Vagina (tissue), 2 donors: ENCODE data around the gene TMOD2. TPM values are rescaled to one million over a fixed set of nuclear protein-coding genes. Genes with fewer than 3 reads are reported as not detected.
A peak's percentile ranks its signal among the peaks of the same experiment; 100 is the strongest.

Experiments
- DNase-seq, 2 donors: peaks; one replicate each; pipeline ENCODE4 v3.0.0-alpha.2; 2017; ENCODE audit errors: extremely low spot score in 2 of 2
- H3K27ac ChIP-seq: fragments of 200-600 bp; sonication (generic); one replicate; pipeline ENCODE4 v1.5.1; 2019
- H3K27me3 ChIP-seq: fragments of 200-600 bp; sonication (generic); one replicate; pipeline ENCODE4 v1.5.1; 2019
- H3K36me3 ChIP-seq, 2 donors: fragments of 200-600 bp; sonication (generic); one replicate each; pipeline ENCODE4 v1.5.1; 2017 to 2019
- H3K4me1 ChIP-seq: fragments of 200-600 bp; sonication (generic); one replicate; pipeline ENCODE4 v1.5.1; 2019
- H3K4me3 ChIP-seq, 2 donors: fragments of 200-600 bp; sonication (generic); 1 replicate in 1 of 2; 2 replicates in 1 of 2; pipeline ENCODE4 v1.5.1; 2016 to 2019
- H3K9me3 ChIP-seq: fragments of 200-600 bp; sonication (generic); one replicate; pipeline ENCODE4 v1.5.1; 2019
- POLR2A ChIP-seq, 2 donors: fragments of 450-650 bp; IDR thresholded peaks; one replicate each; pipeline ENCODE4 v1.6.1; 2017; ENCODE audit warnings: antibody characterized with exemption in 2 of 2, mild to moderate bottlenecking in 2 of 2, moderate library complexity in 2 of 2
- POLR2AphosphoS5 ChIP-seq, 2 donors: sonication (generic); formaldehyde crosslinking; IDR thresholded peaks; one replicate each; pipeline ENCODE4 v1.9.0; 2017; ENCODE audit warnings: antibody characterized with exemption in 2 of 2, mild to moderate bottlenecking in 2 of 2, low read depth in 1 of 2; ENCODE audit not compliant: insufficient read depth in 1 of 2
- intact Hi-C: fragments of 100-400 bp; cut with DNase I; formaldehyde crosslinking; loops from one replicate; pipeline ENCODE4 v1.15.1; 2023
- total RNA-seq: library from RNA; depleted of rRNA; stranded (reverse); fragments of >200 nt; gene quantifications from one replicate; pipeline ENCODE4 v1.2.3, GENCODE V29; 2016
- TF ChIP-seq, protein P1 (sequence below), 3 experiments: fragments of 450-650 bp in 2 of 3; fragments of 200-600 bp in 1 of 3; sonication (generic) in 1 of 3; IDR thresholded peaks; one replicate each; pipeline ENCODE4 v1.5.1; 2017 to 2019; ENCODE audit warnings: antibody characterized with exemption in 3 of 3, mild to moderate bottlenecking in 2 of 3, moderate library complexity in 2 of 3

The TMOD2 gene
- total RNA-seq, 1 donor from 2014 or later: 18.4 TPM

GRCh38 chr15:51840692-51841091 is 89.3 kb downstream of the TMOD2 start:
- Histone ChIP-seq H3K4me1 (peaks cover 85% of the 10 kb centered on the region), H3K9me3 (no peaks in the 10 kb centered on the region), H3K27me3 (no peaks in the 10 kb centered on the region), H3K4me3 (no peak overlapping the region), H3K36me3 (no peaks in the 10 kb centered on the region), H3K27ac (no peak overlapping the region)
- intact Hi-C loops: no loop called here
- TF ChIP-seq, protein P1, sequence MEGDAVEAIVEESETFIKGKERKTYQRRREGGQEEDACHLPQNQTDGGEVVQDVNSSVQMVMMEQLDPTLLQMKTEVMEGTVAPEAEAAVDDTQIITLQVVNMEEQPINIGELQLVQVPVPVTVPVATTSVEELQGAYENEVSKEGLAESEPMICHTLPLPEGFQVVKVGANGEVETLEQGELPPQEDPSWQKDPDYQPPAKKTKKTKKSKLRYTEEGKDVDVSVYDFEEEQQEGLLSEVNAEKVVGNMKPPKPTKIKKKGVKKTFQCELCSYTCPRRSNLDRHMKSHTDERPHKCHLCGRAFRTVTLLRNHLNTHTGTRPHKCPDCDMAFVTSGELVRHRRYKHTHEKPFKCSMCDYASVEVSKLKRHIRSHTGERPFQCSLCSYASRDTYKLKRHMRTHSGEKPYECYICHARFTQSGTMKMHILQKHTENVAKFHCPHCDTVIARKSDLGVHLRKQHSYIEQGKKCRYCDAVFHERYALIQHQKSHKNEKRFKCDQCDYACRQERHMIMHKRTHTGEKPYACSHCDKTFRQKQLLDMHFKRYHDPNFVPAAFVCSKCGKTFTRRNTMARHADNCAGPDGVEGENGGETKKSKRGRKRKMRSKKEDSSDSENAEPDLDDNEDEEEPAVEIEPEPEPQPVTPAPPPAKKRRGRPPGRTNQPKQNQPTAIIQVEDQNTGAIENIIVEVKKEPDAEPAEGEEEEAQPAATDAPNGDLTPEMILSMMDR (IDR thresholded peaks at IDR 0.05): no peak
- TF ChIP-seq POLR2A (IDR thresholded peaks at IDR 0.05) (no peak), POLR2AphosphoS5 (IDR thresholded peaks at IDR 0.05; ENCODE audit: insufficient read depth in 1 of 2, low read depth in 1 of 2) (no peak)
- DNase-seq: no peak

GRCh38 chr15:51841406-51842040 is 90.1 kb downstream of the TMOD2 start:
- no peaks in the 10 kb centered on the region for H3K36me3 ChIP-seq
- H3K4me3 ChIP-seq: no peak overlapping the region
- no peaks in the 10 kb centered on the region for H3K9me3 ChIP-seq
- peaks cover 86% of the 10 kb centered on the region for H3K4me1 ChIP-seq
- no peaks in the 10 kb centered on the region for H3K27me3 ChIP-seq
- intact Hi-C loops: no loop called here
- peak overlapping the region; percentile 9 for H3K27ac ChIP-seq
- TF ChIP-seq POLR2A (IDR thresholded peaks at IDR 0.05): no peak
- no peak for TF ChIP-seq POLR2AphosphoS5 (IDR thresholded peaks at IDR 0.05; ENCODE audit: insufficient read depth in 1 of 2, low read depth in 1 of 2)
- TF ChIP-seq, protein P1 (IDR thresholded peaks at IDR 0.05): no peak
- no peak for DNase-seq

DNA sequence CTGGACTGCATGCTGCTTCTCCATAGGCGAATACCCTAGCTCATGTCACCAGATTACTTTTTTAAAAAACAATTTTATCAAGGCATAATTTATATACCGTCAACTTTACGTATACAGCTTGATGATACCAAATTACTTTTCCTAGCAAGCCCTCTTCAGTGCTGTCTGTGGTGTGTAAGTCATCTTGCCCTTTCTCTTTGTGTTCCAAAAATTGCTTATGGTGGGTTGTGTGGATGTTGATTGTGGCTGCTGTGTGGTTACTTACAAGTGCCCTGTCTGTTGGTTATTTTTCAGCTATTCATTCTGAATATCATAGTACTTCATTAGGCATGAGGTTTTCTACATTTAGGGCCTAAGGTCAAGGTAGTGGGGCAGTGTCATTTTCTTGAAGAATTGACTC is 90.9 kb downstream of the TMOD2 start:
- no peaks in the 10 kb centered on the region for H3K27me3 ChIP-seq
- peaks cover 86% of the 10 kb centered on the region for H3K4me1 ChIP-seq
- intact Hi-C loops: no loop called here
- no peak overlapping the region for H3K4me3 ChIP-seq
- no peaks in the 10 kb centered on the region for H3K9me3 ChIP-seq
- H3K27ac ChIP-seq: peak overlapping the region; percentile 9
- no peaks in the 10 kb centered on the region for H3K36me3 ChIP-seq
- DNase-seq: no peak
- TF ChIP-seq POLR2AphosphoS5 (IDR thresholded peaks at IDR 0.05; ENCODE audit: insufficient read depth in 1 of 2, low read depth in 1 of 2): no peak
- TF ChIP-seq, protein P1 (IDR thresholded peaks at IDR 0.05): no peak
- no peak for TF ChIP-seq POLR2A (IDR thresholded peaks at IDR 0.05)

DNA sequence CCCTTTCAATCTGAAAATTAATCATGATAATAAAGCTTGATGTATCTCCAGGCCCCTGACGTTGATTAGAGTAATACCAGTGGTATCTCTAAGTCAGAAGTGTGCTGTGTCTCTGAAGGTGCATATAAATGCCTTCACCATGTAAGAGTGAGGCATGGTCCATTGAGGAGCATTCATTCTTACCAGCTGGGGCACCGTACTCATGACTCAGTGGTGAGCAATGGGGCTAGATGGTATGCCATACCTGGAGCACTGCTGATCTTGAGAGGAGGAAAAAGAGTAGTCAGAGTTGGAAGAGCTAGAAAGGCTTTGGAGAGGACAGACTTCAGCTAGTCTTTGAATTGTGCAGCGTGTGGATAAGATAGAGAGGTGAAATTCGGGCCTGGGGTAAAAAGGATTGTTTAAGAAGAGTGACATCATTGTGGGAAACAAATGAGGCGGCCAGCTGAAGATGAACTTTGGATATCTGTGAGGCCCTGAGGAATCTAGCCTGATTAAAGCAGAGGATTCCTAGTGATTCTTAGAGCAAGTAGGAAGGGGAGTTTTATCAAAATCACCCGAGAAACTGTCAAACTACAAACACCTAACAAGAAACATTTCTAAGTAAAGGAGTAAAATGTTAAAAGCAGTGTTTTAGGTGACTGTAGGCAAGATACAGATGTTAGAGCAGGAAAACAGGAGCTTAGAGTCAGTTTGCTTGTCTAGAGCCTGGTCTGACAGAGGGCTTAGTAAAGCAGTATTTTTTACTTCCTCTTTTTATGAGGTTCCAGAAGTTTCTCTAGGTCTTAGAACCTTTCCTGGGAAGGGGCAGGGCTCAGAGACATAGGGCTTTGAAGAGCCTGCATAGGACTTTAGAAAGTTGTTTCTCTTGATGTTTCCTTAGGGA is 91.7 kb downstream of the TMOD2 start:
- intact Hi-C loops: no loop called here
- no peaks in the 10 kb centered on the region for H3K27me3 ChIP-seq

More for the DNA sequence above, 91.7 kb downstream of the TMOD2 start:
- H3K27ac ChIP-seq: peak overlapping the region; percentile 21
- no peak for DNase-seq
- H3K4me3 ChIP-seq: no peak overlapping the region
- H3K36me3 ChIP-seq: no peaks in the 10 kb centered on the region
- H3K9me3 ChIP-seq: no peaks in the 10 kb centered on the region
- H3K4me1 ChIP-seq: peaks cover 86% of the 10 kb centered on the region
- TF ChIP-seq POLR2AphosphoS5 (IDR thresholded peaks at IDR 0.05; ENCODE audit: insufficient read depth in 1 of 2, low read depth in 1 of 2): no peak
- TF ChIP-seq, protein P1 (IDR thresholded peaks at IDR 0.05): no peak
- no peak for TF ChIP-seq POLR2A (IDR thresholded peaks at IDR 0.05)
